Glutamatergic neuron (in vitro differentiated cells): ENCODE data around the gene MYO1E. TPM values are rescaled to one million over a fixed set of nuclear protein-coding genes. Genes with fewer than 3 reads are reported as not detected.

Experiments
- DNase-seq: peaks from one replicate; pipeline ENCODE4 v3.0.0; 2022
- H3K27ac Mint-ChIP-seq: one replicate; pipeline ENCODE4 v1.8.0; 2020; ENCODE audit warnings: mild to moderate bottlenecking, mixed read lengths, inconsistent platforms; ENCODE audit not compliant: unreplicated experiment
- H3K27me3 Mint-ChIP-seq: one replicate; pipeline ENCODE4 v1.8.0; 2020; ENCODE audit warnings: mild to moderate bottlenecking, moderate library complexity, mixed read lengths, inconsistent platforms; ENCODE audit not compliant: unreplicated experiment
- H3K36me3 Mint-ChIP-seq: one replicate; pipeline ENCODE4 v1.8.0; 2020; ENCODE audit warnings: mild to moderate bottlenecking, mixed read lengths, inconsistent platforms; ENCODE audit not compliant: unreplicated experiment
- H3K4me1 Mint-ChIP-seq: one replicate; pipeline ENCODE4 v1.8.0; 2020; ENCODE audit warnings: mild to moderate bottlenecking, low read depth, mixed read lengths, inconsistent platforms; ENCODE audit not compliant: unreplicated experiment
- H3K4me3 Mint-ChIP-seq: one replicate; pipeline ENCODE4 v1.8.0; 2020; ENCODE audit warnings: mild to moderate bottlenecking, mixed read lengths, inconsistent platforms; ENCODE audit not compliant: unreplicated experiment
- H3K9me3 Mint-ChIP-seq: one replicate; pipeline ENCODE4 v1.8.0; 2020; ENCODE audit warnings: mild to moderate bottlenecking, moderate library complexity, mixed read lengths, inconsistent platforms; ENCODE audit not compliant: unreplicated experiment
- total RNA-seq: library from RNA; stranded (reverse); fragmentation: NEBNext Ultra II Directional; extraction: Animal tissue kit (Norgen Biotek cat#: 25700); gene quantifications from one replicate; pipeline ENCODE4 v1.2.1, GENCODE V29; 2021; ENCODE audit not compliant: unreplicated experiment
- TF ChIP-seq, protein P1 (sequence below): fragments of 200-600 bp; sonication (generic); IDR thresholded peaks from one replicate; pipeline ENCODE4 v1.5.0; 2021; ENCODE audit not compliant: partially characterized antibody, unreplicated experiment

MYO1E gene
- total RNA-seq, 1 donor from 2014 or later, result 7.9 TPM

- Mint-ChIP-seq H3K4me3 (no peak overlapping the region), H3K27me3 (peaks cover 2% of the 10 kb centered on the region), H3K36me3 (no peaks in the 10 kb centered on the region), H3K4me1 (no peaks in the 10 kb centered on the region), H3K9me3 (no peaks in the 10 kb centered on the region), H3K27ac (no peak overlapping the region)
- DNase-seq, result no peak
- TF ChIP-seq, protein P1, sequence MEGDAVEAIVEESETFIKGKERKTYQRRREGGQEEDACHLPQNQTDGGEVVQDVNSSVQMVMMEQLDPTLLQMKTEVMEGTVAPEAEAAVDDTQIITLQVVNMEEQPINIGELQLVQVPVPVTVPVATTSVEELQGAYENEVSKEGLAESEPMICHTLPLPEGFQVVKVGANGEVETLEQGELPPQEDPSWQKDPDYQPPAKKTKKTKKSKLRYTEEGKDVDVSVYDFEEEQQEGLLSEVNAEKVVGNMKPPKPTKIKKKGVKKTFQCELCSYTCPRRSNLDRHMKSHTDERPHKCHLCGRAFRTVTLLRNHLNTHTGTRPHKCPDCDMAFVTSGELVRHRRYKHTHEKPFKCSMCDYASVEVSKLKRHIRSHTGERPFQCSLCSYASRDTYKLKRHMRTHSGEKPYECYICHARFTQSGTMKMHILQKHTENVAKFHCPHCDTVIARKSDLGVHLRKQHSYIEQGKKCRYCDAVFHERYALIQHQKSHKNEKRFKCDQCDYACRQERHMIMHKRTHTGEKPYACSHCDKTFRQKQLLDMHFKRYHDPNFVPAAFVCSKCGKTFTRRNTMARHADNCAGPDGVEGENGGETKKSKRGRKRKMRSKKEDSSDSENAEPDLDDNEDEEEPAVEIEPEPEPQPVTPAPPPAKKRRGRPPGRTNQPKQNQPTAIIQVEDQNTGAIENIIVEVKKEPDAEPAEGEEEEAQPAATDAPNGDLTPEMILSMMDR, result no peak
Measured at GRCh38 chr15:59335207-59335786, 37.4 kb downstream of the MYO1E start.

- H3K27ac Mint-ChIP-seq, result no peak overlapping the region
Measured at GRCh38 chr15:59334076-59334415, 38.6 kb downstream of the MYO1E start.

DNA sequence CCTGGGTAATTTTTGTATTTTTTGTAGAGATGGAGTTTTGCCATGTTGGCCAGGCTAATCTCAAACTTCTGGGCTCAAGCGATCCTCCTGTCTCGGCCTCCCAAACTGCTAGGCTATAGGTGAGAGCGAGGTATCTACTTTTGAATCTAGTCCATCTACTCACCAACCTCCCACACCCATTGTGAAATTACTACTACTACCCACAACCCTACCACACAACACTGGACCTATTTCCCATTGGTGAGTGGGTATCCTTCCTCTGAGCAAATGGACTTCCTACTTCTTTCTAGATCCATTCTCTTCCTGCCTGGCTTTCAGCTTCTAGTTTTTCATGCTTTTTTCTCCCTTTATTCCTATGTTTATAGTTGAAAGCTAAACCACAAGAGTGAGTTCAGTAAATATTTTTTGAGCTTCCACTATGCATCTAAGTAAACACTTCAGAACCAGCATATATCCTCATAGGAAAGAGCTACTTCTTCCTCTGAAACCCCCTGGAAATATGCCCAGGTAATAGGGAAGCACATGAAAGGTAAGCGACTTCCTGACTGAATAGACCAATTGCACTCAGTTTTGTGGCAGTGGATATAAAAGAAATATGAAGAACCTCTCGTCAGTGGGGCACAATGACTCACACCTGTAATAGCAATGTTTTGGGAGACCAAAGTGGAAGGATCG, 39.1 kb downstream of the MYO1E start:
- Mint-ChIP-seq H3K4me3 (no peak overlapping the region), H3K27me3 (peaks cover 5% of the 10 kb centered on the region), H3K9me3 (no peaks in the 10 kb centered on the region), H3K4me1 (no peaks in the 10 kb centered on the region), H3K27ac (no peak overlapping the region), H3K36me3 (no peaks in the 10 kb centered on the region)
- no peak for DNase-seq
- TF ChIP-seq, protein P1, result no peak

More at GRCh38 chr15:59334076-59334415, 38.6 kb downstream of the MYO1E start:
- no peaks in the 10 kb centered on the region for H3K4me1 Mint-ChIP-seq
- H3K4me3 Mint-ChIP-seq, result no peak overlapping the region
- TF ChIP-seq, protein P1, result no peak
- H3K36me3 Mint-ChIP-seq, result no peaks in the 10 kb centered on the region
- H3K9me3 Mint-ChIP-seq, result no peaks in the 10 kb centered on the region
- peaks cover 2% of the 10 kb centered on the region for H3K27me3 Mint-ChIP-seq
- no peak for DNase-seq

DNA sequence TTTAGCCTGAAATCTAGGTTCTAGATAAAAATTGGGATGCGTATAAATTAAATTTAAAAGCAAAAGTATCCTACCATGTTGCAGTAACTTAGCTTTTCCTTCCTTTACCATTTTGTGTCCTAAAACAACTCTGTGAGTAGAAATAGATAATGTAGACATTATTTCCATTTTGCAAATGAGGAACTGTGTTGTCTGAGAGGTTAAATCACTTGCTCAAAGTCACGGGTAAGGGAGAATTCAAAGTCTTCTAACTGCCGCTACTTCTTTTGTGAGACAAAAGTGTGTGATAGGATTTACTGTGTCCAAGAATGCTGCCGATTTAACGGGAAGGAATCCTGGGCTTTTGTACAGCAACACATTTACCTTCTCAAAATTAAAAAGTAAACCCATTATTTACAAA, 40.7 kb downstream of the MYO1E start:
- Mint-ChIP-seq H3K27ac (no peak overlapping the region), H3K4me3 (no peak overlapping the region), H3K36me3 (no peaks in the 10 kb centered on the region), H3K4me1 (no peaks in the 10 kb centered on the region), H3K27me3 (peaks cover 5% of the 10 kb centered on the region), H3K9me3 (no peaks in the 10 kb centered on the region)
- DNase-seq, result no peak
- TF ChIP-seq, protein P1, result no peak

DNA sequence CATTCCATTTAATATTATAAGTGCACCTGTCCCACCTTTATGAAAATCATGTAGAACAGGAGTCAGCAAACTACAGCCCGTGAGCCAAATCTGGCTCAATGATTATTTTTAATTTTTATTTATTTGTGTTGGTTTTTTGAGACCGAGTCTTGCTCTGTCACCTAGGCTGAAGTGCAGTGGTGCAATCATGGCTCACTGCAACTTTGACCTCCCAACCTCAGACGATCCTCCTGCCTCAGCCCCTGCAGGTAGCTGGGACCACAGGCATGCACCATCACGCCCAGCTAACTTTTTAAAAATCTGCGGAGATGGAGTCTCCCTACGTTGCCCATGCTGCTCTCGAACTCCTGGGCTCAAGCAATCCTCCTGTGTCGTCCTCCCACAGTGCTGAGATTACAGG, 42.0 kb downstream of the MYO1E start:
- no peak for DNase-seq
- no peaks in the 10 kb centered on the region for H3K9me3 Mint-ChIP-seq
- no peaks in the 10 kb centered on the region for H3K4me1 Mint-ChIP-seq
- TF ChIP-seq, protein P1, result no peak
- H3K36me3 Mint-ChIP-seq, result no peaks in the 10 kb centered on the region
- H3K4me3 Mint-ChIP-seq, result no peak overlapping the region
- peaks cover 5% of the 10 kb centered on the region for H3K27me3 Mint-ChIP-seq
- H3K27ac Mint-ChIP-seq, result no peak overlapping the region
